HT1080 (cell line): Measurements from ENCODE around the gene PIK3C3. TPM values are rescaled to one million over a fixed set of nuclear protein-coding genes. Genes with fewer than 3 reads are reported as not detected.
"Not testable (repeated sequence)": the region's sequence is repeated elsewhere in the genome, so short reads cannot be mapped to it uniquely, and the experiment has no call there.

Source experiments
- DNase-seq: peaks from one replicate; pipeline ENCODE4 v3.0.0-alpha.2; 2015; ENCODE audit warnings: low read depth
- total RNA-seq: library from RNA; depleted of rRNA; stranded (reverse); fragments of >200 nt; shearing (Covaris generic); gene quantifications from 2 replicates; pipeline ENCODE4 v1.2.3, GENCODE V29; 2014

The PIK3C3 gene
- total RNA-seq, 1 experiment from 2014 or later = 37.6 TPM

DNA sequence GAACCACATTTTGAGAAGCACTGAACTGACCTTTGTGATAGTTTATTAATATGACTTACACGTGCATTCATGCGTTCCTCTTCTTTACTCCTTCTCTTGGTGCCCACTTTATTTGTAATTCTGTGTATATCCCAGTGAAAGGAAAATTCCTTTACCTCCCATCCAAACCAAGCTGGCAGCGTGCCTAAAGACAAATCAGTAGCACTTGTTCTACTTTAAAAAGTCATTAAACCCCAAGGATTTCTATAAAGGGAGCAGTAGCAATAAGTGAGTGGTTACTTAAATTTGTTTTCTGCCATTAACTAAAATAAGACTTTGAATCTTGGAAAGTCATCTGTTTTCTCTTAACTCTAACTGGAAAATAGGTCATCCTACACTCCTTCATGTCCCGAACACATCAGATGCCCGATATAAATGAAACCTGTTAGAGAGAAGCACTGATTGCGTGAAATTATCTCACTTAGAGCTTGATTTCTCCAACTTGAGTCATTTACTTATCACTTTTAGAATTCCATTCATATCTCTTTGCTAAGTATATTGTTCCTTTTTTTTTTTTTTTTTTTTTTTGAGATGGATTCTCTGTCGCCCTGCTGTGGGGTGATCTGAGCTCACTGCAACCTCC lies 10.7 kb downstream of the PIK3C3 start:
- no peak for DNase-seq

DNA sequence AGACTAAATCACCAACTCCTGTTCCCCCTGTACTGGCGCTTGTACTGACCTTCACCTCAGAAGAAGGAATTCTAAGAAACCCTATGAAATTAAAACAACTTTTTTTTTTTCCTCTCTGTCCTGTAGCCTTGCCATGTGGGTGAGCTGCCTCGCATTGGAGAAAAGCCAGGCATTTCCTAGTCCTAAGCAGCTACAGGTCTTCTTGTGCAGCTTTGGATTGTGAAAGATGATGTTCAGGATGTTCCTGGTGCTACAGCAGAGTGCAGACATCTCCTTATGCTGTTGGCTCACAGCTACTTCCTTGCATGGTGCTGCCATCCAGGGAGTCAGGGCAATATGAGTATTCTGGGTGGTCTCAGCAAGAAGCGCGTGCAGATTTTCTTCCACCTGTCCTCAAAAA lies 11.9 kb downstream of the PIK3C3 start:
- no peak for DNase-seq

- DNase-seq = no peak
These were observed 12.6 kb downstream of the PIK3C3 start for GRCh38 chr18:41967680-41968079.

GRCh38 chr18:41969881-41970280 lies 14.8 kb downstream of the PIK3C3 start:
- no peak for DNase-seq

GRCh38 chr18:41972067-41972925 lies 17.3 kb downstream of the PIK3C3 start:
- DNase-seq = no peak

- DNase-seq = no peak
These were observed 18.9 kb downstream of the PIK3C3 start for GRCh38 chr18:41973983-41974382.

GRCh38 chr18:41974796-41975201 lies 19.8 kb downstream of the PIK3C3 start:
- no peak for DNase-seq

DNA sequence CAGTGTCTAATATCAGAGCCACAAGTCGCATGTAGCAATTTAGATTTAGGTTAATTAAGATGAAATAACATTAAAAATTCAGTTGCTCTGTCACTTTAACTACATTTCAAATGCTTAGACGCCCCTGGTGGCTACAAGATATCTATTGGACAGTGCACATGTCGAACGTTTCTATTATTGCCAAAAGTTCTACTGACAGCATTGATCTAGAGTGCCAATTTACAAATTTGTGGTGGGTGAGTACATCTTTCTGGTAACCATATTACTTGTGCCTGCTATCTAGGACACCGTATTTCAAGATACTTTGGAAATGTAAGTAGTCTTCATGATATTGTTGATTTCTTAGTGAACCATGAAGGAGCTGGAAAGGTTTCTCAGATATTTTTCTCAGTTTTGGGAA lies 20.2 kb downstream of the PIK3C3 start:
- DNase-seq = no peak

DNA sequence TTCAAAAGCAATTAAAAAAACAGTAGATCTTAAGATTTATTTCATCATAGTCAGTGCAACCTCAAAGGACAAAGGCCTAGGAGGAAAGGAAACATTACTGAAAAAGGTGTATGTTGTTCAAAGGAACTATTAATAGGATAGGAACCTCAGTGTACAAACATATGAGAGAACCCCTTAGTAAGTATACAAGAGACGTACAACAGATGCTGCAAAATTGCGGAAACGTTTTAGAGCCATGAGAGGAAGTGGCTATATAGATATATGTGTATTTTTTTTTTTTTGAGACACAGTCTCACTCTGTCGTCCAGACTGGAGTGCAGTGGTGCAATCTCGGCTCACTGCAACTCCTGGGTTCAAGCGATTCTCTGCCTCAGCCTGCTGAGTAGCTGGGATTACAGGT lies 22.2 kb downstream of the PIK3C3 start:
- no peak for DNase-seq

DNA sequence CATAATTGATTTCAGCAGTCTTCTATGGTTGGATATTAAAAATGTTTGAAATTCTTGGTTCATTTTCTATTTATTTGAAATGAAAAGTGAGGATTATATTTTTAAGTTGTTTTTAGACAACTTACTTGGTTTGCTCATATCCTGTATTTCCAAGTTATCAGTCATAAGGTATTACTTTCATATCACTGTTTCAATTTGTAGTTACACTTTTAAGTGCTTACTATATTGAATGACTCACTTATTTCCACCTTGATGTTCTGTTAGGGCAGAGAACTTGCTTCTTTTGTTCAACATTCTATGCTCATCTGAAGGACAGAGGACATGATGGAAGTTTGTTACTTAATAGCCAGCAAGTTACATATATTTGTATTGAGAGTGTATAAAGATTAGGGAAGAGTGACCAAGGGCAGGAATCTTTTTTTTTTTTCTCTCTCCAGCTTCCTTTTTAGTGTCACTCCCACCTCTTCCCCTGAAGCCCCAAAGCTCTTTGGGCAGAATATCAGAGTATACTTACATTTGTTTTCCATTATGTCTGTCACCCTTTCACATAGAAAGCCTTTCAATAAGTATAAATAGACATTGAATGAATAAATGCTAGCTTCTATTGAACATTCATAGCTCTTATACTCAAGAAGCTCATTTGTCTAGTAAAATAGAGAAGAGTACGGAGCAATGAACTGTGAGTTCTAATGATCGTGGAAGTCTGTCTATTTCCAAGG lies 28.1 kb downstream of the PIK3C3 start:
- DNase-seq = peak; percentile 27

- no peak for DNase-seq
These were observed 30.9 kb downstream of the PIK3C3 start for GRCh38 chr18:41985914-41986313.

- DNase-seq = no peak
These were observed 34.5 kb downstream of the PIK3C3 start for GRCh38 chr18:41989508-41989907.

- DNase-seq = no peak
These were observed 37.0 kb downstream of the PIK3C3 start for GRCh38 chr18:41992066-41992465.

DNA sequence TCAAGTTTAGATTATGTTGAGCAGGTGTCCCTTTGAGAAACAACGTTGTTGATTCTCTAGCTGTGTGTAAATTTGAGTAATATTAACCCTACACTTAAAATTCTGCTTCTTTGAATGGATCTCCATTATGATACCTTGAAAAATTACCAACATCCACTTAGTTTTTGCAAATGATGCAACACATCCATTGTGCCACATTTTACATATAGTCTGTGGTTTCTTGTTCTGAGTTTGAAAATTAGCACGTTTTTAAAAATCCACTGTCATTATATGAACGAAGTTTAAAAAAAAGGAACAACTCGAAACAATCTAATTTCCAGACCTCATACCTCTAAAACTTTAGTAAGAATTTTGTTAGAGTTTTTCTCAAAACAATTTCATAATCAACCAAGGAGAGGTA lies 37.7 kb downstream of the PIK3C3 start:
- no peak for DNase-seq

DNA sequence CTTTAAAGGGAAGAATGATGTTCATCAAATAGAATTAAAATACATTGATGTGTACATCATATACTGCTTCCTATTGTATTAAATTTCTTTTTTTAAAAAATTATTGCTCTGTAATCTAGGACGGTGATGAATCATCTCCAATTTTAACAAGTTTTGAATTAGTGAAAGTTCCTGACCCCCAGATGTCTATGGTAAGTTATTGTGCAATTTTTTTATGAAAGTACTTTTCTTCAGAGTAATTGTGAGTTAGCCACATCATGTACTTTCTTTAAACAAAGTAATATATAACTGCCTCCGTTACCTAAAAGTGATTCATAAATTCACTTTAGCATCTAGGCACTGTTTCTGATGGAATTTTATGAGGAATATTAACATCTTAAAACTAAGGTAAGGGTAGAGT lies 38.1 kb downstream of the PIK3C3 start:
- DNase-seq = no peak

DNA sequence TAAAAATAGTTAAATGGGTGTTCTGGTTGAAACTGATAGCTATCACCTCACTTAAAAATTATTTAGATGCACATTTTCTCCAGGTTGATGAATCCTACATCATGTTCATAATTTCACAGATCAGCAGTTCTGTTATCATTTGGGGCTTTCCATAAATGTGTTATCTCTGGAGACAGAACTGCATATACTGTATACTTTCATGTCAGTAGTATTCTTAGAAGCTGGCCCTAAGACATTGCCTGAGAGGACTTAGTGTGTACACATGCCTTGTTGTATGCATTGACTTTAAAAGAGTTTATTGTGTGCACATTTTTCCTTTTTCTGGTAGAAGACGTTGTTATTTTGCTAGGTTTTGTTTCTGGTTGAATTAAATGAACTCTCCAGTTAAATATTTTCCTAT lies 41.0 kb downstream of the PIK3C3 start:
- no peak for DNase-seq

DNA sequence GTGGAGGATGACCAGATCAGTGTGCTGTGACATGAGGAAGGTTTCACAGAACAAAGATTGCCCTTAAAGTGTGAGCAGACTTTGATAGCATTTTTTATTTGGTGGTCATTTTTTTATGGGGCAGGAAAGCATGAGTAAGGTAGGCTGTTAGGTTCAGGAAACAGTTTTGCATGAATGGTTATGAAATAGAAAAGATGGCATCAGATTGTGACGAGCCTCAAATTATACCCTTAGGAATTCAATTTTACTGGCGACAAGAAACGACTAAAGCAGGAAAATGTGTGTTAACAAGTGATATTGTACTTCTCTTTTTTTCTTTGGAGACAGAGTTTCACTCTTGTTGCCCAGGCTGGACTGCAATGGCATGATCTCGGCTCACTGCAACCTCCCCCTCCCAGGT lies 44.7 kb downstream of the PIK3C3 start:
- DNase-seq = no peak

DNA sequence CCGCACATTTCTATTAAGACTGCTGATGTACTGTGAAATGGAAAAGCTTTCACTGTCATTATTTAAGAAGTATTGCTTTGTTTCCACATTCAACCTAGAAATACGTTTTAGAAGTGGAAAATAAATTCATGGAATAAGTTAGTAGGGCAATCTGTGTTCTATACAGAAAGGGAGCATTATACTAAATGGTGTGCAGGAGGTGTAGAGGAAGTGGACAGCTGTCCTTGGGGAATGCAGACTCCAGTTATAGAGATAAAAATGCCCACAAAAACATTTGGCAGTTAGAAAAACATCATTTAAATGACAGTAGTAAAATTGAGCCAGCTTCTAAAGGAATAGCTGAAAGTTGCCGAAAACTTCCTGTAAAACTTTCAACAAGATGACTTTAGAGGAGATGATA lies 46.8 kb downstream of the PIK3C3 start:
- no peak for DNase-seq

DNA sequence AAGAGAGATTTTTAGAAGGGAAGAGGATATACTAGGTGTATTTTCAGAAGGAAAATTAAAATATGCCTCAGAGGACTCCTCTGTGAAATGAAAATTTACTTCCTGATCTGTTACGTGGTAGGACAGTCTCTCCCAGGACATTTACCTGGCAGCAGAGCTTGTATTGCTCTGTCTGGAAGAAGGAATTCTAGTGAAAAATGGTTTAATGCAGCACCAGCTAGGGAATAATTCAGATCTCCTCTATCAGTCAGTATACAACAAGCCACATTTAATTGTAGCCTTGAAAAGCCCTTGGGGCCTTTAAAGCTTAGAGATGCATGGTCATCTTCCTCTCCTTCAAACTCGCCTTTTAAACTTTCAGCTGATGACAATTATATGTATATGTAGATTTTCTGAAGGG lies 49.6 kb downstream of the PIK3C3 start:
- DNase-seq = no peak

DNA sequence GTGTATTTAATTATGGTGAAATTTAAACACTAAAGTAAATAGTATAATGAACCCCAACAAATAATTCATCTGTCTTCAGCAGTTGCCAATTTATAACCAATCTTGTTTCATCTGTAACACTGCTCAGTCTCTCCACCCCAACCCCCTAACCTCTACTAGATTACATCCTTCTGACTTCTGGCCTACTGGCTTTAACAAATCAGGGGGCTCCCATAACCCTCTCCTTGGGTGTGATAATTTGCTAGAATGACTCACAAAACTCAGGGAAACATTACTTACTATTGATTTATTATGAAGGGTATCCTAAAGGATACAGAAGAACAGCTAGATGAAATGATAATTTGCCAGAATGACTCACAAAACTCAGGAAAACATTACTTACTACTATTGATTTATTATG lies 50.7 kb downstream of the PIK3C3 start:
- DNase-seq = no peak

GRCh38 chr18:42009457-42009856 lies 54.4 kb downstream of the PIK3C3 start:
- DNase-seq = not testable (repeated sequence)

GRCh38 chr18:42011053-42011452 lies 56.0 kb downstream of the PIK3C3 start:
- no peak for DNase-seq
